WTC11 (cell line): ENCODE measurements around the gene TRIM41.

ENCODE experiments used
- CBFB ChIP-seq: sonication (generic); formaldehyde crosslinking; IDR thresholded peaks from 2 replicates; pipeline ENCODE4 v1.8.1; 2022; ENCODE audit warnings: mild to moderate bottlenecking, low read depth, missing genetic modification reagents
- KAT7 ChIP-seq: sonication (generic); formaldehyde crosslinking; IDR thresholded peaks from 2 replicates; pipeline ENCODE4 v1.8.1; 2023; ENCODE audit warnings: missing genetic modification reagents, mild to moderate bottlenecking, borderline replicate concordance
- ZNF263 ChIP-seq: sonication (generic); formaldehyde crosslinking; IDR thresholded peaks from 2 replicates; pipeline ENCODE4 v1.8.1; 2022; ENCODE audit warnings: low read depth, mild to moderate bottlenecking, moderate library complexity, missing genetic modification reagents
- TF ChIP-seq, protein P1 (sequence below): fragments of 200-600 bp; IDR thresholded peaks from 2 replicates; pipeline ENCODE4 v1.8.0; 2022; ENCODE audit warnings: antibody characterized with exemption
- TF ChIP-seq, protein P2 (sequence below): sonication (generic); formaldehyde crosslinking; IDR thresholded peaks from 2 replicates; pipeline ENCODE4 v1.8.0; 2022; ENCODE audit warnings: mild to moderate bottlenecking, missing genetic modification reagents

DNA sequence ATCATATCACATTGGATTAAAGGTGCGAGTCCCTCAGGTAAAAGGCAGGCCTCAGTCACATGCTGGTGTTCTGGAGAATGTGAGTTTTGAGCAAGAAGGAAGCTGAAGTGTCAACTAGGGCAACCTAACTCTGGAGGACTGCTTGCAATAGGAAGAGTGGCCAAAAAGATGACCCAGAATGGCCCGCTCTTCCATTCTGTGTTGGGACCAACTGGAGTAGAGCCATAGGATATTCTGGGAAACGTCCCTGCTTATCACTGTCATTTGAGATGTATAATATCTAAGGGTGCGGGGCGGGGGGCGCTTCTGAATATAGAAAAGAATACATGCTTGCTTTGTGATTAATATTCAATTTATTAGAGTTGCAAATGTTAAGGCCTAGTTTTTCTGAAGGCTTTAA, 11.0 kb upstream of the TRIM41 start:
- TF ChIP-seq KAT7 (CRISPR knock-in tag) (no peak), CBFB (no peak), ZNF263 (CRISPR knock-in tag) (no peak)
- TF ChIP-seq, protein P1, sequence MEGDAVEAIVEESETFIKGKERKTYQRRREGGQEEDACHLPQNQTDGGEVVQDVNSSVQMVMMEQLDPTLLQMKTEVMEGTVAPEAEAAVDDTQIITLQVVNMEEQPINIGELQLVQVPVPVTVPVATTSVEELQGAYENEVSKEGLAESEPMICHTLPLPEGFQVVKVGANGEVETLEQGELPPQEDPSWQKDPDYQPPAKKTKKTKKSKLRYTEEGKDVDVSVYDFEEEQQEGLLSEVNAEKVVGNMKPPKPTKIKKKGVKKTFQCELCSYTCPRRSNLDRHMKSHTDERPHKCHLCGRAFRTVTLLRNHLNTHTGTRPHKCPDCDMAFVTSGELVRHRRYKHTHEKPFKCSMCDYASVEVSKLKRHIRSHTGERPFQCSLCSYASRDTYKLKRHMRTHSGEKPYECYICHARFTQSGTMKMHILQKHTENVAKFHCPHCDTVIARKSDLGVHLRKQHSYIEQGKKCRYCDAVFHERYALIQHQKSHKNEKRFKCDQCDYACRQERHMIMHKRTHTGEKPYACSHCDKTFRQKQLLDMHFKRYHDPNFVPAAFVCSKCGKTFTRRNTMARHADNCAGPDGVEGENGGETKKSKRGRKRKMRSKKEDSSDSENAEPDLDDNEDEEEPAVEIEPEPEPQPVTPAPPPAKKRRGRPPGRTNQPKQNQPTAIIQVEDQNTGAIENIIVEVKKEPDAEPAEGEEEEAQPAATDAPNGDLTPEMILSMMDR = no peak
- TF ChIP-seq, protein P2, sequence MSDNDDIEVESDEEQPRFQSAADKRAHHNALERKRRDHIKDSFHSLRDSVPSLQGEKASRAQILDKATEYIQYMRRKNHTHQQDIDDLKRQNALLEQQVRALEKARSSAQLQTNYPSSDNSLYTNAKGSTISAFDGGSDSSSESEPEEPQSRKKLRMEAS (CRISPR knock-in tag) = no peak
